Amniotic epithelial cell (primary cell): ENCODE data around the gene DEPP1.
A peak's percentile ranks its signal among the peaks of the same experiment; 100 is the strongest.

ENCODE experiments used
- DNase-seq: peaks from one replicate; pipeline ENCODE4 v3.0.0-alpha.2; 2010; ENCODE audit warnings: low read depth

DEPP1 gene

DNA sequence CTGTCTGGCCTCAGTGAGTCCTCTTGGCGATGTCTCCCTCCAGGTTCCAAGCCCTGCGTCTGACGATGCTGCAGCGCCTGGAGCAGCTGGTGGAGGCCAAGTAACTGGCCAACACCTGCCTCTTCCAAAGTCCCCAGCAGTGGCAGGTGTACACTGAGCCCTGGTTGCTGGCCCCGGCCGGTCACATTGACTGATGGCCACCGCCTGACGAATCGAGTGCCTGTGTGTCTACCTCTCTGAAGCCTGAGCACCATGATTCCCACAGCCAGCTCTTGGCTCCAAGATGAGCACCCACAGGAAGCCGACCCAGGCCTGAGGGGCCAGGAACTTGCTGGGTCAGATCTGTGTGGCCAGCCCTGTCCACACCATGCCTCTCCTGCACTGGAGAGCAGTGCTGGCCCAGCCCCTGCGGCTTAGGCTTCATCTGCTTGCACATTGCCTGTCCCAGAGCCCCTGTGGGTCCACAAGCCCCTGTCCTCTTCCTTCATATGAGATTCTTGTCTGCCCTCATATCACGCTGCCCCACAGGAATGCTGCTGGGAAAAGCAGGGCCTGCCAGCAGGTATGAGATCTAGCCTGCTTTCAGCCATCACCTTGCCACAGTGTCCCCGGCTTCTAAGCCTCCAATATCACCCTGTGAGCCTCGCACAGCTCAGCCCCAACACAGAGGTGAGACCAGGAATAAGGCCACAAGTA, 14.8 kb upstream of the DEPP1 start:
- DNase-seq, result no peak

DNA sequence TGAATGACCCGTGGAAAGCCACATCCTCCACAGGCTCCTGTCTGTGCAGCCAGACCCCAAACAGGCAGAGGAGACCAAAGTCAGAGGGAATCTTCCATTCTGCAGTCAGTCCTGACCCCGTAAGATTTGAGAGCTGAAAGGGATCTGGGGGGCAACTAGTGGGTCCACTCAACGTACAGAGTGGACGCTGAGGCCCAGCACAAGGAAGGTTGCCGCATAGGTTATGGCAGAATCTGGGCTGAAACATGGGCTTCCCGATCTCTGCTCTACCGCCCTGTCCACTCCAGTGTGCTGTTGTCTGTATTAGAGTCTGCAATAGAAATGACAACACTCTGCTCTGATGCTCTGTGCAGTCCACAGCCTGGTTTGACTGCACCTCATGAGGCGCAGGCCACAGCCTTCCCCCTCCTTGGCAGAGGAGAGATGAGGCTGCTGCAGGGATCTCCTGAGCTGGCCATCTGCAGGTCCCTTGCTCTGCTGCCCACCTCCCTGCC, 14.2 kb upstream of the DEPP1 start:
- DNase-seq, result no peak

DNA sequence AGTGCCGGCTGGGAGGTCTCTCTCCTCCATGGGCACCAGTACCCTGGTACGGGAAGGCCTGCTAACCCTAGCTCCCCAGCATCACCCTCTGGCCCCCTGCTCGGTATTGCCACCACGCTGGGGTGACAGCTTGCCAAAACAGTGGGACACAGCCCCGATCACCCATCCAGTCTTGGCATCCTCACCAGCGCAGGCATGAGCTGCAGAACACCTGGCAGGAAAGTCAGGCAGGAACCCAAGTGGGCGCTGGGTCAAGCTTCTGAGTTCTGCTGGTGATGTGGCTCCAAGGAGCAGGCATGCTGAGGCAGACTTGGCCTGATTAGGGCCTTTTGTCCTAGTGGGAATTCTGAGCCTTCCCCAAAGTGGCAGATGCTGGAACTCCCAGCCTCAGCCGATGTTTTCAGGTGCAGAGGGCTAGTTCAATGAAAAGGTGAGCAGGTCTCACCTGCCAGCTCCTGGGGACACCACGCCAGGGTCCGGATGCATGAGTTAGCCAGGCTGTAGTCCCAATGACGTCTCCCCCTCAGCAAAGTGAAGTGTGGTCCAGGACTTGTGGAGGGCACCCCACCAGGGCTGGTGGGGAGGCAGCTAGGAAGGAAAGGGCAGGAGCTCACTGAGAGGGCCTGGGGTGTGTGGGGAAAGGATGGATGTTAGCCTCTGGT, 13.6 kb upstream of the DEPP1 start:
- DNase-seq, result no peak

DNA sequence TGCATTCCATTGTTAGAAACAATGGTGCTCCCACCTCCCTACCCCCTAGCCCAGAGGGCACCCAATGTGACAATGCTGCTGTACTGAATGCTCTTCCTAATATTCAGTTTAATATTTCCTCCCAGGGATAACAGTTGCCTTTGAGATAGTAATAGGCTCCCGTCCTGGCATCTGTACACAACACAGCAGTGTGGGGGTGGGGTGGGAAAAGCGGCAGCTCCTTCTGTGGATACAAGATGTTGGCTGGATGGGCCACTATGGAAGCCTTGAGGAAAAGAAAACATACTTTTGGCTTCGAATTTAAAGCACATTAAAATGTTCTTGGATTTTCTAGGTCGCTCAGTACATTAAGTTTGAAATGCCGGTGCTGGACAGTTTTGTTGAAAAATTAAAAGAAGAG, 13.0 kb upstream of the DEPP1 start:
- DNase-seq, result no peak

DNA sequence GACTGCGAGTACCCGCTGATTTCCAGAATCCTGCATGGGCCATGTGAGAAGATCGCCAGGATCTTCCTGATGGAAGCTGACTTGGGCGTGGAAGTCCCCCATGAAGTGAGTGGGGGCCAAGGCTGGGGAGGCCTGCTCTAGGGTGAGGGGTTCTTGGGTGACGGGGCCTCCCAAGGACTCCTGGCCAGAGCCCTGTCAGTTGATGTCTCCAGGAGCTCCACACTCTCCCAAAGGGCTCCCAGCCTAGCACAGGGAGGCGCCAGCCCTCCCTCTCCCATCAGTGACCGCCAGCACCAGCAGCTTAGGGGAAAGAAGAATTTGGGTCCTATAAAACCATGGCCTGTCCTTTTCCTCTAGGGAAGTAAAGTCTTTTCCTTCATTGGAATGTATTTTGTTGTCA, 12.4 kb upstream of the DEPP1 start:
- DNase-seq, result no peak

DNA sequence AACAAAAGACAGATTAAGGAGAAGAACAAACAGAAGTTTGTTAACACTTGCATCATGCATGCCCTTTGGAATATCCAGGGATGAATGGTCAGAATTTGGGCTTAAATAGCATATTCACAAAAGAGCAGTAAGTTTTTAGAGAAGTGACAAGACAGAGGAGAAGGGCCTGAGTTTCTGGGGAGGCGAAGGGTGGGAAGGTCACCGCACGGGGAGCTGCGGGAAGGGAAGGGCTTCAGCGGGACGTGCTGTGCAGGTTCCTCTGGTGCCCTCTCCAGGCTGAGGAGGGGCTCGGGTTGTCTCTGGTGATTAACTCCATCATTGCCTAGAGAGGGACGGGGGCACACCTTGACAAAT, 11.7 kb upstream of the DEPP1 start:
- no peak for DNase-seq

DNA sequence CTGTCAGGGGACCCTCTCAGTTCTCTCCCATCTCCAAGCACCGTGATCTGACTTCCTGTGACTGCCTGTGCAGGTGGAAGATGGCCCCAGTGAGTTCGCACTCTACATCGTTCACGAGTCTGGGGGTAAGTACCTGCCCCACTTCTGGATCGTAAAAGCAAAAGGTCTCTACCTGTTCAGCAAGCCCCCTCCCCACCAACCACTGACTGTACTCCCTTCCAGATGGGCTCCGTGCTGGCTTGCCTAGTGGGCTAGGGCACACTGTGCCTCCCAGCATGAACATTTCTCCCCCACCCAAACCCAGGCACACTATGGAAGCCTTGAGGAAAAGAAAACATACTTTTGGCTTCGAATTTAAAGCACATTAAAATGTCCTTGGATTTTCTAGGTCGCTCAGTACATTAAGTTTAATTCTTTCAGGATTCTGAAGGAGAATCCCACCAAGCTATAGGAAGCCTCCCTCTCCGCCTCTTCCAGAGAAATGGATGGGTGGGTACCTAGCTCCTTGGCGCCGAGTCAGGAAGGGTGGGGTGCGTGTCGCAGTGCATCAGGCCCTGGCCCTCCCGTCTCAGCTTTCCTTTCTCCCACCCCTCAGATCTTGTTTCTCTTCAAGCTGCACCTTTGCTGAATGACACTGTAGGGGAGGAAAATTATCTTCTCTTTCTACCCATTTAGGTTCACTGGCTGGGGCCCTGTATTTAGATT, 11.1 kb upstream of the DEPP1 start:
- DNase-seq, result no peak

DNA sequence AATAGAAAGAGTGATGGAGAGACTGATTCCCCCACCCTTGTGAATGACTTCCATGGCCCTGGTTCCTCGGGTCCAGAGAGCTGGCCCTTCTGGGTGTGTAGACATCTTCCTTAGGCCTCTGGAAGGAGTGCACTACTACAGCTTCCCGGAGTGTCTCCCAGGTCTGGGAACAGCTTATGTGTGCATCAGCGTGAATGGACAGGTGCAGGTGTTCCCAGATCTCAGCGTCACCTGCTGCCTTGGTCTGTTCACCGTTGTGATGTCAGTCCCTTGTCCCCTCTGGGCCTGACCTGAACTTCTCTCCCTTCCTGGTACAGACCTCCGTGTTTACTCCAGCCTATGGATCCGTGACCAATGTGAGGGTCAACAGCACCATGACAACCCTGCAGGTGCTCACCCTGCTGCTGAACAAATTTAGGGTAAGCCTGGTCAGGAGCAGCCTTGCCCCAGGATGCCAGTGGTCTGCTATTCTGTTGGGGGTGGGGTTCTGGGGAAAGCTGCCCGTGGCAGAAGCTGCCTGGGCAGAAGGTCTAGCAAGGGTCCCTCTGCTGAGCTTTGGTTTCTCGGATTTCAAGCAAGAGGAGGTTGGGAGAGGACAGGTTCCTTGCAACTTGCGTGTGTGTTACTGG, 10.5 kb upstream of the DEPP1 start:
- DNase-seq, result no peak

DNA sequence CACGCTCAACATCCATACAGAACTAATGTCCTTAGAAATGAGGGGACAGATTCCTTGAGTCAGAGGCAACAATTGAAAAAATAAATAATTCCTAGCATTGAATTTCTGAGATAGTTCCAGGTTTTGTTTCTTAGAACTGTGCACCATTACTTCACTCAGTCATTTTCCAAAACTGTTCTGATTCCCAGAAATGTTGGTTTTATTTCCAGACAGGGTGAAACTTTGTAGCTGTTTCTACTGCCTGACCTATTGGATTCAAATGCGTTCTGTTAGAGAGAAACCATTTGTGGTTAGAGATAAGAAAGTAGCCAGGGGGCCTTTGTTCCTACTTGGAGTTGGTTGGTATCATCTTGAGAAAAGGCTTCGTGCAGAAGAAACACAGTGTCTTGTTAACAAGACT, 8.1 kb upstream of the DEPP1 start:
- DNase-seq, result peak; percentile 81

DNA sequence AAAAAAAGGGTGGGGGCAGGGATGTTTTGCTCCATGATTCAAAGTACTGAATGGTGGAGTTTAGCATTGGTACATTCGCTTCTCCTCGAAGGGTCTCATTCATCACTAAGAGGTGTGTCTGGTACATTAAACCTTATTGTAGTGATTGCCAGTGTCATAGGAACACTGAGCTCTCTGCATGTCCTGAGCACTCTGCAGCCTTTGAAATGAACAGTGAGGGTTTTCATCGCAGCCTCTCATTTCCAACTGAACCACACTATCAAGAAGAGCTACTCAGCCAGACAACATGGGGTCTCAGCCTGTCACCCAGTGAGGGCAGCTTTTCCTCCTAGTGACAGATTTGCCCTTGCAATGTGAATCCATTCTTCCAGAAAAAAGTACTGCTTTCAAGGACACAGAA, 7.6 kb upstream of the DEPP1 start:
- DNase-seq, result no peak

DNA sequence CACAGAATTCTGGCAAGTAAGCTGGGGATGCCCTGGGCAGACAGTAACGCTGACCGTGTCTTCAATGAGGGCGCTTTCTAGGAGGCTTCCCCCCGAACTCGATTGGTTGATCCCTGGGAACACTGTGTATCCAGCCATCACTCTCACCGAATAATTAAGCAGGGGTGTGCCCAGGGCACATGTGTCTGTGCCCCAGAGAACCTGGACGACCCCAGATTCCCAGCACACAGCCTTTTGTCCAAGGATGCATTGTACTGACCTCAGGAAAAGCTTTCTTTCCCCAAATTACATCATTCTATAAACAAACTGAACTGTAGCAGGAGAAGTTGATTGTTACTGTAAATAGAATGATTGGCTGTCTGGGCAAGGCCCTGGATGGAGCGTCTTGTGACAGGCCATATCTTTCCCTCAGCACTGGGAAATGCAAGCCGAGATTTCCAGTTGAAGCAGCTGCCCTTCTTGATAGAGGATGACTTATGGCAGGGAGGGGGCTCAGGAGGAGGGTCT, 6.6 kb upstream of the DEPP1 start:
- DNase-seq, result no peak

DNA sequence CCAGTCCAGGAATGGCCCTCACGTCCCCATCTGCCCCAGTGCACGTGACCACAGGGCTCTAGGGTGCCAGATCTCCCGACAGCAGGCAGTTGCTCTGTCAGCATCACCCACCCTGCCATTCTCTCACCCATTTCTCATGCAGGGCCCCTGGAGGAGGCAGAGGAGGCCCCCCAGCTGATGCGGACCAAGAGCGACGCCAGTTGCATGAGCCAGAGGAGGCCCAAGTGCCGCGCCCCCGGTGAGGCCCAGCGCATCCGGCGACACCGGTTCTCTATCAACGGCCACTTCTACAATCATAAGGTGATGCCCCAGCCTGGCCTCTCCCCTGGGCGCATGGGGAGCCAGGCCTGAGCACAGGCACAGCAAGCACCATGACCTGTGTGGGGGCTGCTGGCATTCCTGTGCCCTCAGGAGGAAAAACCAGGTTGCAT, 6.1 kb upstream of the DEPP1 start:
- DNase-seq, result no peak

DNA sequence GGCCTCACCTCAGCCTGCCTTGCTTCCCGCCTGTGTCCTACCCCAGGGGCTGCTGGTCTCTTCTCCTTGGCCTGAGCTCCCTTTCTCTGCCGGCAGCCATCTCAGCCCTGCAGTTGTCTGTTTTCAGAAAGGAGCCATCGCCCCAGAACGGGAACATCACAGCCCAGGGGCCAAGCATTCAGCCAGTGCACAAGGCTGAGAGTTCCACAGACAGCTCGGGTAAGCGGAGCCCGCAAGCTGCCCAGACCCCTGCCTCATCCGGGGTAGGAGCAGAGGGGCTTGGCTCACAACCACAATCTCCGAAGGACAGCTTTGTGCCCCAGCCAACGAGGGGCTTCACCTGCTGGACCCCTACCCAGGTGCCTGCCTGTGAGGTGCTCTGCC, 5.3 kb upstream of the DEPP1 start:
- DNase-seq, result no peak

DNA sequence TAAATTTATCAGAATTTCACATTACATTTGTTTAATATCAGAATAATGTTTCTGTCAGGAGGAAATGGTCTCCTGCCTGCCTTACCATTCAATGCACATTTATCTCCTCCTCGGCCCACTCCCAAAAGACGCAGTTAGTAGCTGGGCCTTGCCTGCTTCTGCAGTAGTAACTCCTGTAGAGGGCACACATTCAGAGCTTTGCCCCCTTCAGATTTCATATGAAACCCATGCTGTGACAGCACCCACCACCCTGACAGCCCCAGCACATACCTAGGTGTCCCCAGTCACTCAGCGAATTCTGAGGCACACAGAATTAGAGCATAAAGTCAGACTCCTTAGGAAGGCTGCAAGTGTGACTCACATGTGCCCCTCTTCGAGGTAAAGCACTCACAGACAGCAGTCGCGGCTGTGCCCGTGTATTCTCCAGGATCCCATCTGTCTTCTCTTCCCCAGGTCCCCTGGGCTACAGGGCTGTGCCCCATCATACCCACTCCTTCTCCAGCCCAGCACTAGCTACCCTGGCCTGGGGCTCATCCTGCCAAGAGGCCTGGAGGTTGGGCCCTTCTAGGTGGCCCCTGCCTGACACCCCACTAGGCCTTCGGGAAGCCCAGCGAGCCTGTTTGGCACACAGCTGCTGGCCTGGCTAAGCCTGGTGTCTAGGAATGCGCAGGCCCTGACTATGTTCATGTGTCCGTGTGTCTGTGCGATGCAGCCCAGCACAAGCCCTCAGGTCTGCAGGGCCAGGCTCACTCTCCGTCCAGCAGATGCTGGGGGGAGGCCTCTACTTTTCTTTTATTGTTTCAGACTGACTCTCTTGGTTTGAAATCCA, 4.7 kb upstream of the DEPP1 start:
- no peak for DNase-seq

DNA sequence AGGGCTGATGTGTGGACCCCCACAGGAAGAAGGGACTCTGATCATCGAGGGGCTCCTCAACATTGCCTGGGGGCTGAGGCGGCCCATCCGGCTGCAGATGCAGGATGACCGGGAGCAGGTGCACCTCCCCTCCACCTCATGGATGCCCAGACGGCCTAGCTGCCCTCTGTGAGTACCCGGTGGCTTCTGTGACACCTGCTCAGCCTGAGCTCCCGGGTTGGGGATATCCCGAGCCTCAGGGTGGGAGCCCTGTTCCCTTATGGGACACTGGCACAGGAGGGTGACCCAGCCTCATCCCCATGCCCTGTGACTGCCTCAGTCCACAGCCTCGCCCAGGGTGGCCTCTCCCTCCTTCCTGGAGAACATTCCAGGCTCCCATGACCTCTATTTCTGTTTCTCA, 3.9 kb upstream of the DEPP1 start:
- no peak for DNase-seq

DNA sequence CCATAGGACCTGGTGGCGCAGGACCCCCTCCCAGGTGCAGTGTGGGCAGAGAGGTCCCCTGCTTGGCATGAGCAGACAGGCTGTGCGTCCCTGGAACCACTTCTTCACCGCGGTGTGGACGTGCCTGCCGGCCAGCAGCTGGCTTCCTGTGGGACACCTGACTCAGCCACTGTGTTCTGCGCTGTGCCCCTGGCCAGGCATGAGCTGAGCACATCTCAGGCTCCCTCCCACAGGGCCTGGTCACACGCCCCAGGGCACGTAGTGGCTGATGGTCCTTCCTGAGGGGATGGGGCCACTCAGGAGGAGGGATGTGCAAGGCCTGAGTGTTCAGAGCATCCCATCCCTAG, 3.5 kb upstream of the DEPP1 start:
- DNase-seq, result no peak

DNA sequence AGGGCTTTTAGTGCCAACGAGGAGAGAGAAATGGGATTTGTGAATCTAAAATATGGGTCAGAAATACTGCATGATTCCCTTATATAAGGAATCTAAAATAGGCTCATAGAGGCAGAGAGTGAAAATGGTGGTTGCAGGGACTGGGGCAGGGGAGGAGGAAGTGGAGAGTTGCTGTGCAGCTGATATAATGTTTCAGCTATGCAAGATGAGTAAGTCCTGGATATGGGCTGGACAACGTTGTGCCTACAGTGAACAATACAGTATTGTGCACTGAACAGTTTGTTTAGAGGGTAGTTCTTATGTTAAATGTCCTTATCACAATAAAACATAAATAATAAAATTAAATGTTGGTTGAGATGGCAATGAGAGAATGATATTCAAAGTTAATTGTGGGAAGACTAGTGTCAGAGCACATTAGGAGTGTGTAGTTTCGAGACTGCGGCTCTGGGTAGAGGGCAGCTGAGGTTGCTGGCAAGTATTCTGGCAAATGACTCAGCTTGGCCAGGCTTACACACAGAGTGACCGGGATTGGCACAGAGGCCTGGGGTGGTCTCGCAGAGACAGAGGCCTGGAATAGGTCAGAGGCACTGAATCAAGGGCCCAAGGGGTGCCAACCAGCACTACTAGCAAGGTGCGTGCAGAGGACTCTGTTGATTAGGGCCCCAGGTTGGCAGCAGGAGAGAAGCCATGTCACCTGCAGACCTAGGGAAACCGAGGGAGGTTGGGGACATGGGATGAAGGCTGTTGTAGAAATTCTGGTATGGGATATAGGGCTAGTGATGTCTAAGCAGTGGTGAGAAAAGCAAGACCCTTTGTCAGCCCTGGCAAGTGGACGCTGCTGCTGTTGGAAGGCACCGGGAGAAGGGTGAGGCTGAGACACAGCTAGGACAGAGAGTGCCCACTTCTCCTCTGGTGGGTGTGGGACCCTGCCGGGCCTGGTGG, 2.8 kb upstream of the DEPP1 start:
- DNase-seq, result peak; percentile 90

DNA sequence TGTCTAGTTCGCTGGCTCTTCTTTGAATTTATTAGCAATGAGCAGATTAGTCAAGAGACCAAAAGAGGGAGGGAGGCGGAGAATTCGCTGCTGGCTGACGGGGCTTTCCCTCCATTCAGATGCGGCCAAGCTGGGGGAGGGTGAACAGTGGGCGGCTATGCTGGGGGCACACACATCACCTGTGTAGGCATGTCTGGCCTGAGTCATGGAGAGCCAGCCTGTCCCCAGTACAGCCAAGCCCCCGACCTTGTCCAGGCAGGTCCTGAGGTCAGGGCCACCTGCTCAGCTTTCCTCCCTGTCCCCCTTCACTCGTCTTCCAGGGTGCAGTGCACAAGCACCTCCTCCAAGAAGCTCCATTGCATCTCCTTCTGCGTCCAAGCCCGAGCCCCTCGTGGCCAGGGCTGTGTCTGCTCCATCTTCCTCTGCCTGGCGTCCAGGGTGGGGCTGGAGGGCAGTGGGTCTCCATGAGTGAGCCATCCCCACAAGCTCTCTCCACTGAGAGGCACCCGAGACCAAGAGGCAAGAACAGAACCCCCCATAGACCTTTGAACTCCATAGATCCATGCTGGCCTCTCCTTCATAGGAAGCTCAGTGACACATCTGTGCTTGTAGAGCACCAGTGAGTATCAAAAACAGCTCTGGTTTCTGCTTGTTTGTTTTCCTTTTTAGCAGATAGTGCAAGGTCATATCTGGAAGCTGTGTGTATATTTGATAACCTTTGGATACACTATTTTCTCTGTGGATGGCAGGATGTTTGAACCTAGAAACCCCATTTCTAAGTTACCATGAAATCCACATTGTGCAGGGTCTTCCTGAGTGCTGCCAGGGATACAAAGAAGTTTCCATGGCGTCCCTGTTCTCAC, 1.9 kb upstream of the DEPP1 start:
- DNase-seq, result no peak

DNA sequence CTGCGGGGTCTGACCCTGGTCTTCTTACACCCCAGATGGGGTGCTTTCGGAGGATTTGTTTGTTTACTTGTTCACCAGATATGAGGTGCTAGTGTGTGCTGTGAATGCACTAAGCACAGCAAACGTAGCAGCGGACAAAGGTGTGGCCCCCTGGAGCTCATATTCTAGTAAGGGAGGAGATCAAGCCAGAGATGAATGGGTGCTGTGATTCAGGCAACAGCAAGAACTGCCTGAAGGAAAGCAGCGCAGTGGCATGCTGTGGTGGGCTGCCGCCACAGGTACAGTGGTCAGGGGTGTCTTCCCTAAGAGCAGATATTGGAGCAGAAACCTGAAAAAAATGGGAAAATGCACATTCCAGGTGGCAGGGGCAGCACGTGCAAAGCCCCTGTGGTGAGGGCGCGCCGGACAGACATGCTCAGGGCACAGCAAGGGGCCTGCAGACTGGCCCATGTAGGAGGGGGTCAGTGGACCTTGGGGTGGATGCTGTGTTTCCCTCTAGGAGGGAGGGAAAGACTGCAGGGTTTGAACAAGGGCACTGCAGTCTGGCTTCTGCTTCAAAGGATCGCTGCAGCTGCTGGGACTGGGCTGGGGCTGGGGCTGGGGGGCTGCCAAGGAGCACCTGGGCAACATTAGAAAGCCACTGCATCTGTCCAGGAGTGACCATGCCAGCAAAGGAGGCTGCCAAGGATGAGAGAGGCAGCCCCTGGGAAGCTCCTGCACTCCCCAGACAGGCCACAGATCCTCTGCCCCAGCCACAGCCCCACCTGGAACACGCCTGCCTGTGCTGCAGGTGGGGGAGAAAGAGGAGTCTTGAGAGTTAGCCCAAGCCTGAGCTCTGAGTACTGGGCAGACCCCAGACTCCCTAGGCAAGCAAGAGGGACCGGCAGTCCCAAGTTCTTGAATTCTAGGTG, 927 bp upstream of the DEPP1 start:
- no peak for DNase-seq
